GM19193 (cell line): ENCODE results near the gene KCNK18.

Experiments used
- POLR2A ChIP-seq: IDR thresholded peaks from 4 replicates; pipeline ENCODE4 v1.6.1; 2011; ENCODE audit not compliant: insufficient read depth, insufficient read length; ENCODE audit errors: extremely low read depth

KCNK18 gene

DNA sequence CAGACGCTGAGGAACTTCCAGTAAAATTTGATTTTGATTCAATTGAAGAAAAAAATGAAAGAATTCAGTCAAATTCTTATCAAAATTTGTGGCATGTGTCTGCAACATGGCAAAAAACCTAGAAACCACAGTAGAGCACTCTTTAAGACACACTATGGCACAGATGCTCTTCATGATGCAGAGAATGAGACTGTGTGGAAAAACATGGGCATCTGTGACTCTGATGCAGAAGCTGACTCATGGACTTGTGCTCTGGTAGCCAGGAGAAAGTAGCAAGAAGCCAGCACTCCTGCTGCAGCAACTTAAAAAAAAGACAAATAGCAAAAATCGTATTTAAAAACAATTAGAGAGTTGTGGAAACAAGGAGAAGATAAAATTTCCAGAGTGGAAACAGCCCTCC lies 8.9 kb upstream of the KCNK18 start:
- TF ChIP-seq POLR2A: no peak

- TF ChIP-seq POLR2A: no peak
Measured at GRCh38 chr10:117189557-117189956, 7.7 kb upstream of the KCNK18 start.

- TF ChIP-seq POLR2A: no peak
Measured at GRCh38 chr10:117198088-117198487, 799 bp downstream of the KCNK18 start.

GRCh38 chr10:117201826-117202225 lies 4.5 kb downstream of the KCNK18 start:
- TF ChIP-seq POLR2A: no peak

- no peak for TF ChIP-seq POLR2A
Measured at GRCh38 chr10:117204316-117204715, 7.0 kb downstream of the KCNK18 start.

DNA sequence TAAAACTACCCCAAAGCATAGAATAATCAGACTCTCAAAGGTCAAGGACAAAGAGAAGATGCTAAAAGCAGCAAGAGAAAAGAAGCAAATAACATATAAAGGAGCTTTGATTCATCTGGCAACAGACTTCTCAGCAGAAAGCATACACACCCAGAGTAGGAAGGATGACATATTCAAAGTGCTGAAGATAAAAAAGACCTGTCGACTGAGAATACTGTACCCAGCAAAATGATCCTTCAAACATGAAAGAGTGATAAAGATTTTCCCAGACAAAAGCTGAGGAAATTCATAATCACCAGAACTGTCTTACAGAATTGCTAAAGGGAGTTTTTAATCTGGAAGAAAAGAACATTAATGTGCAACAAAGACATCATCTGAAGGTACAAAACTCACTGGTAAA lies 14.9 kb downstream of the KCNK18 start:
- no peak for TF ChIP-seq POLR2A

- no peak for TF ChIP-seq POLR2A
Measured at GRCh38 chr10:117214401-117214800, 17.1 kb downstream of the KCNK18 start.

GRCh38 chr10:117215079-117215478 lies 17.8 kb downstream of the KCNK18 start:
- no peak for TF ChIP-seq POLR2A

DNA sequence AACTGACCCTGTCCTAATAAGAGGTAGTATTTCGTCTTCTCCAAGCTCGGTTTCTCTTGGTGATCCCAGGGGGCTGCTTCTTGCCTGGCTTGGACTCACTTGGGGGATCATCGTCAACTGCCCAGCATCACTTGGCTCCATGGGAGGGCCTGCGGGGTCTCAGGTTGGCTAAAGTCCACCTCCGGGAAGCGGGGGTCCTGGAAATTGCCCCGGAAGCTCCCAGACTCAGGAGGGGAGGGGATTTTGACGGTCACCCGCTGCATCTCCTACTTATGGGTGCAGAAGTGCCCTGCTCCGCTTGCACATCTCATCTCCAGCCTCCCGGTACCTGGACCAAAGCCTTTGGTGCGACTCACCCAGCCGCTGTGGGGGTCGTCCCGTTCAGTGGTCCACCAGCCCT lies 18.7 kb downstream of the KCNK18 start:
- no peak for TF ChIP-seq POLR2A

DNA sequence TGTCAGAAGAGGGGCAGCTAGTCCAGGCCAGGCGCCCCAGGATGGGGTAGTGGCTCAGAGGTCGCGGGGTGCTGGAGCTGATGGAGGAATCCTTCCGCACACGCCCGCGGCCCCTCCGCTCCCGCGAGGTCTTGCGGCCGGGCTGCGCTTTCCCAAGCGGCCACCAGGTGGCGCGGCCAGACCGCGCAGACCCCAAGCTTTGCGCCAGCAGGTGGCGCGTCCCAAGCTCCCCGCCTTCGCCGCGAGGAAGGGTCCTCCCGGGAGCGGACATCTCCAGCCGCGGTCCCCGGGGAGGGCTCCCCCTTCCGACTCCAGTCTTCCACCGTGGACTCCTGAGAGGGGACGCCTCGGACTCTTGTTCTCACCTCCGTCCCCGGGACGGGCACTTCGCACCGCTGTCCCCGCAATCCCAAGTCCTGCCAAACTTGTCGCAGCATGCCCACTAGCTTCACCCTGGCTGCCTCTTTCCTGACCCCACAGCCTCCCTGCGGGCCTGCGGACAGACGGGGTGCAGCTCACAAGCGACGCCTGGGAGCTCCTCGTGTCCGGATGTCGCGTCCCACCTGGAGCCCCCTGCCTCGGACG lies 19.4 kb downstream of the KCNK18 start:
- TF ChIP-seq POLR2A: no peak

GRCh38 chr10:117217196-117217761 lies 20.0 kb downstream of the KCNK18 start:
- no peak for TF ChIP-seq POLR2A

DNA sequence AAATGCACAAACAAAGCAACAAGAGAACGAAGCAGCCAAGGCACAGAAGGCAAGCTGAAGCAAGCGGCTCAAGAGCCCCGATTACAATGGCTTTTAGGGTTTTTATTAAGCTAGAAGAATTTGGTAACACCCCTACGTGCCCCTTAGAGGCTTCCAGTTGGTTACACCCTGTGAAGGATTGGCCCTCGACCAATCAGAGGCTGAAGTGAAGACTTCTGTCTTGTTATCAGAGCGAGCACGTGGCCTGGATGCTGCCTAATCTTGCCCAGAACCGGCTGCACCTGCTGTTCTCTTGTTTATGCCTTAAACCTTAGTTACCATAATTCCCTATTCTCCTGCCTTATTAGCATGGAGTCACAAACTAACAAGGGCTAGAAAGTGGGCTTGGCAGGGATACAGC lies 21.4 kb downstream of the KCNK18 start:
- TF ChIP-seq POLR2A: no peak

DNA sequence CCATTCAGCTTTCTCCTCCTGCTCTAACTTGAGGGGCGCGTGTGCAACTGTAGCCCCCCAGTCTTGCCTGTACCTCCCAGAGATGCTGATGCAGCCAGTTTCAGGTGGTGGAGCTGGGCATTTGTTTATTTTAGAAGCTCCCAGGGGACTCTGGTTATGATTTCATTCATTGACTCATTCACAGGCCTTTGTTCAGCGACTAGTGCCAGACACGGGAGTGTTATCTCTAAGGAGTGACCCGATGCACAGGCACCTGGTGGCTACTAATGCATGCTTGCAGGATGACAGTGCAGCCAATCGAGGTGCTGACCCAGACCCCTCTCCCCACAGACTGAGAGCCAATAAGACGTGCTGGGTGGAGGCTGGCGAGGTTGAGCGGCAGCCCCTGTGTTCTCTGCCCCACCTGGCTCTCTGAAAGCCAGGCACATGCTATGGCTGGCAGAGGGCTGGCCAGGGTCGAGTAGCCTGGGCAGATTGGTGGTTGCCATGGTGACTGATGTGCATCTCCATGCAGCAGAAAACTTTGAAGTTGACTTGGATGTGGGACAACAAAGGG lies 23.9 kb downstream of the KCNK18 start:
- TF ChIP-seq POLR2A: no peak

DNA sequence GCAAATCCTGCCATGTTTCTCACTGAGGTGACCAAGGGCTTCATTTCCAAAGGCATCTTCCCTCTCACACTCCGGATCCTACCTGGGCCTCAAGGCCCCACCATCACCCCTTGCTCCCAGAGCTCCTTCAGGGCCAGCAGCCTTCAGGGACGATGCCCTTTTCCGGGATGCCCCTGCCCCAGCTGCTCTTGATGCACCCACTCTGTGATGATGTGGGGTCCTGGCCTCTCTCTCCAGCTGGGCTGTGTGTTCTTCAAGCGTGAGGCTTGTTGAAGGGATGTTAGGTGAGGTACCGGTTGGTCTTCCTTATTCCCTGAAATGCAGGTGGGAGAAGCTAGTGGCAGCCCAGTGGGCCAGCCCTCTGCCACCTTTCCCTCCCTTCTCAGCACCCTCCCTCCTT lies 25.3 kb downstream of the KCNK18 start:
- TF ChIP-seq POLR2A: no peak

- no peak for TF ChIP-seq POLR2A
Measured at GRCh38 chr10:117222976-117223692, 25.8 kb downstream of the KCNK18 start.
